Measurements from ENCODE around the gene HNF1B.

Gene HNF1B

GRCh38 chr17:37742762-37743611 lies 1.9 kb downstream of the HNF1B start:
- no peak for TF ChIP-seq CTCF (IDR thresholded peaks at IDR 0.05; ENCODE audit: extremely low read depth, missing control alignments)
- DNase-seq (ENCODE audit: low spot score): peak; percentile 70

GRCh38 chr17:37742116-37742761 lies 2.6 kb downstream of the HNF1B start:
- no peak for TF ChIP-seq CTCF (IDR thresholded peaks at IDR 0.05; ENCODE audit: extremely low read depth, missing control alignments)

DNA sequence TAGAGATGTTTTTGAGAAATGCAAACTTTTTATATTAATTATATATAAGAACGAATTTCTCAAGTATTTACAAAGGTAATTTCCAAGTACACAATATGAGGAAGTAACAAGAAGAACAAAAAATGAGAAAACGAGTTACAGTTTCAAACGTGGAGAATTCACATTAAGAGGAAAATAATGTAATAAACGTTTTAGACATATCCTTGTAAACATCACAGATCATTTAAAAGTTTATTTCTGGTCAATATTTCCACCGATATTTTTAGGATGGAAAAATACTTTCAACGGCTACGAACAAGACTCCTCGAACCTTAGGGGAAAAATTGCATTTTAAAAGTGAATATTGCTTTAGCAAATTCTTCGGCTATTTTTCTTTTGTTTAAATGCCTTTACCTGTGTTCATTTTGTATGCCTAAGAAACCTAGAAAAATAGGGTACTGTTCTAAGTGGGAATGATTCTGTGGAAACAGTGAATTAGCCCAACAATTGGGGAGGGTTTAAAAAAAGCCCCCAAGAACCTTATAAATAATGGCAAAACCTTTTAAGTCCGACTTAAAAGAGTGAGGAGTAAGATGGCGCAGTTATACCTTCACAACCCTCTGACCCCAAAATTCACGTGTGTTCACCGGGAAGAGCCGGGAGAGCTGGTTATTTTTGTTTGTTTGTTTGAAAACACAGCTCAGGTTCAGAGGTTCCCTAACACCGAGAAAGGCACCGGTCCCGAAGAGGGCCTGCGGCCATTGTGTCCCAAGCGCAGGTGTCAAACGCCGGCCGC lies 3.3 kb downstream of the HNF1B start:
- TF ChIP-seq CTCF (IDR thresholded peaks at IDR 0.05; ENCODE audit: extremely low read depth, missing control alignments): no peak
- DNase-seq (ENCODE audit: low spot score): no peak

More at GRCh38 chr17:37742116-37742761, 2.6 kb downstream of the HNF1B start:
- peak; percentile 49 for DNase-seq (ENCODE audit: low spot score)

DNA sequence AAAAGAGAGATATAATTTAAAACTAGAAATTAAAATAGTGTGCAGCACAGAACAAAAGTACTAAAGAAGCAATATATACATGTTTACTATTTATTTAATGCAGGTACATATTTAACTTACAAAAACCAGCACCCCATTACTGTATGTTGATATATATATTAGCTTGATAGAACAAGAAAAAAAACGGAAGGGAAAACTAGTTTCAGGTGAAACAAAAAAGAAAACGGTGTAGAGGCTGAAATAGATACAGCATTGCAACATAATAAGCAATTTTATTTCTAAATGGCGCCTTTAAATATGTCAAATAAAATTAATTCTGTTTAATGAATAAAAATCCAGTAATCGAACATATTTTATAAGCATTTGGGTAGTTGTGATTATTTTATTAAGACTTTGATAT lies 3.9 kb downstream of the HNF1B start:
- no peak for TF ChIP-seq CTCF (IDR thresholded peaks at IDR 0.05; ENCODE audit: extremely low read depth, missing control alignments)
- DNase-seq (ENCODE audit: low spot score): no peak

- TF ChIP-seq CTCF (IDR thresholded peaks at IDR 0.05; ENCODE audit: extremely low read depth, missing control alignments): no peak
- no peak for DNase-seq (ENCODE audit: low spot score)
These were observed 6.9 kb downstream of the HNF1B start for GRCh38 chr17:37737971-37738370.

DNA sequence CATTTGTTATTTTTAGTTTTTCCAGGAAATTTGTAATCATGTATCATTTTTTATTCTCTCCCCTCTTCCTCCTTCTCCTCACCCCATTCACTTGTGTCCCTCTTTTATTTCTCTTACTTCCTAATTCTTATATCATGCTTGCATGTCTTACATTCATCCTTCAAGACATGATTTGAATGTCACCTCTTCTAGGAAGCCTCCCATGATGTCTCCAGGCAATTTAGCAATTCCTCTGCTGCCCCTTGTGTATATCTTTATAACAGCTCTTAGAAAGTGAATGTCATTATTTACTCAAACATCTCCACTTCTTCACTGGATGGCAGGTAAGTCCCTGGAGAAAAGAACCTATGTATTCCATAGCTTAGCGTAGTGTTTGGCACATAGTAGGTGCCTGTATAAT lies 7.8 kb downstream of the HNF1B start:
- DNase-seq (ENCODE audit: low spot score): no peak
- no peak for TF ChIP-seq CTCF (IDR thresholded peaks at IDR 0.05; ENCODE audit: extremely low read depth, missing control alignments)

DNA sequence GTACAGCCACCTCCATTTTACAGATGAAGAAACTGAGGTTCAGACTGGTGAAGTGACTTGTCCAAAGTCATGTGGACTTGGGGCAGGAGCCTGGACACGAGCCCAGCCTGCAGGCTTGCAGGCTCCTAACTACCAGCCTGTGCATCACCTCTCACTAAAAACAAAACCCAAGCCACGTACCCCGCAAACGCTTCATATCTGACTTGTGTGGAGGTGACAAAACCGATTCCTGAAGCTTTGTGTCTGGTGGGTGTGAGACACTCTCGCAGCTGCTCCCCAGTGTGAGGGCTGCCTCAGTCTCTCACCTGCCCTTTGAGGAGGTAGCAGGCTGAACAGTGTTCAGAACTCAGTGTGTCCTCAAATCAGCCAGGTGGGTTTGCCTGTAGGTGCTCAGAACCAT lies 8.4 kb downstream of the HNF1B start:
- DNase-seq (ENCODE audit: low spot score): no peak
- no peak for TF ChIP-seq CTCF (IDR thresholded peaks at IDR 0.05; ENCODE audit: extremely low read depth, missing control alignments)
